ENCODE measurements around the gene MPST.

DNA sequence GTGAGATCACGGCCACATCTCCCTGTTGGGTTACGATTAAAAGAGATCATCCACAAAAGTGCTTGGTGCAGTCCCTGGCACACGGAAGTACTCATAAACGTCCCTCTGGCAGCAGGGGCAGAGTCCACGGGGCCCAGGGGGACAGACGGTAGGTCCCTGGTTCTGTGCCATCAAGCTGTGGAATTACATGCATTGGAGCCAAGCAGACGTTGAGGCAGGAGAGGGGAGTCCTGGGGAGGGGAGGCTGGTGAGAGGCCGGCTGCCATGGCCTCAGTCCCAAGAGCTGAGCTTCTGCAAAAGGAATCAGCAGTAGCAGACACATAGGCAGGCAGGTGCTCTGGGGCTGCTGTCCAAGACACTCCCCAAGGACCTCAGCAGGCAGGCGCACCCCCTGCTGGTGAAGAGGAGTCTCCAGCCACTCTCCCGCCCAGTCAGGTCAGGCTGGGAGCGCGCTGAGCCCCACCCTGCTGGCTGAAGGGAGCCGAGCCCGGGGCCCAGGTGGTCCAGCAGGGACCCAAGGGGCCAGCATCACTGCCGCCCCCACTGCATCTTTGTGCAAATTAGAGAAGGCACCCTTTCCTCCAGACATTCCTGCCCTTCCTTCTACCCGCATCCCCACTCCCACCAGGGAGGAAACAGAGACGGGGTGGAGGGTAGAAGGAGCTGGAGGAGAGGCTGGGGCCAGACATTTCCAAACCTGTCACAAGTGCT, 24.4 kb downstream of the MPST start:
- TF ChIP-seq CTCF (conservative IDR thresholded peaks at IDR 0.05; ENCODE audit: low read length) (peak; percentile 82), EZH2phosphoT487 (IDR thresholded peaks at IDR 0.05; ENCODE audit: borderline replicate concordance, low read depth, low read length) (no peak)
